GM18907 (cell line): Measurements from ENCODE around the gene DNAI4.
"Not testable (repeated sequence)": the region's sequence is repeated elsewhere in the genome, so short reads cannot be mapped to it uniquely, and the experiment has no call there.

Source experiments
- ATAC-seq: cut with Tn5 transposase; IDR thresholded peaks from one replicate; pipeline ENCODE4 v1.9.1; 2021; ENCODE audit warnings: mild to moderate bottlenecking, moderate library complexity; ENCODE audit not compliant: unreplicated experiment

The DNAI4 gene

GRCh38 chr1:66929146-66929688, 4.6 kb upstream of the DNAI4 start:
- ATAC-seq = no peak

GRCh38 chr1:66927528-66927927, 2.9 kb upstream of the DNAI4 start:
- ATAC-seq = no peak

GRCh38 chr1:66925944-66926343, 1.3 kb upstream of the DNAI4 start:
- no peak for ATAC-seq

- ATAC-seq = peak; percentile 2
Observed at GRCh38 chr1:66925558-66925910, 878 bp upstream of the DNAI4 start.

GRCh38 chr1:66920543-66920942, 4.1 kb downstream of the DNAI4 start:
- ATAC-seq = no peak

GRCh38 chr1:66919828-66920227, 4.8 kb downstream of the DNAI4 start:
- no peak for ATAC-seq

- no peak for ATAC-seq
Observed at GRCh38 chr1:66919063-66919462, 5.6 kb downstream of the DNAI4 start.

GRCh38 chr1:66917476-66917875, 7.2 kb downstream of the DNAI4 start:
- no peak for ATAC-seq

GRCh38 chr1:66916320-66916719, 8.3 kb downstream of the DNAI4 start:
- ATAC-seq = no peak

- not testable (repeated sequence) for ATAC-seq
Observed at GRCh38 chr1:66915203-66915602, 9.5 kb downstream of the DNAI4 start.

- ATAC-seq = no peak
Observed at GRCh38 chr1:66893712-66894111, 30.9 kb downstream of the DNAI4 start.

- ATAC-seq = no peak
Observed at GRCh38 chr1:66890621-66891020, 34.0 kb downstream of the DNAI4 start.

GRCh38 chr1:66889030-66889429, 35.6 kb downstream of the DNAI4 start:
- ATAC-seq = no peak

GRCh38 chr1:66876664-66877063, 48.0 kb downstream of the DNAI4 start:
- no peak for ATAC-seq

GRCh38 chr1:66873111-66873510, 51.5 kb downstream of the DNAI4 start:
- ATAC-seq = no peak

GRCh38 chr1:66872024-66872423, 52.6 kb downstream of the DNAI4 start:
- not testable (repeated sequence) for ATAC-seq

- no peak for ATAC-seq
Observed at GRCh38 chr1:66867501-66867900, 57.2 kb downstream of the DNAI4 start.

- ATAC-seq = no peak
Observed at GRCh38 chr1:66860529-66860928, 64.1 kb downstream of the DNAI4 start.

- ATAC-seq = no peak
Observed at GRCh38 chr1:66853379-66853778, 71.3 kb downstream of the DNAI4 start.

- no peak for ATAC-seq
Observed at GRCh38 chr1:66852870-66853269, 71.8 kb downstream of the DNAI4 start.

- ATAC-seq = no peak
Observed at GRCh38 chr1:66850989-66851388, 73.7 kb downstream of the DNAI4 start.

GRCh38 chr1:66848193-66848592, 76.5 kb downstream of the DNAI4 start:
- ATAC-seq = no peak

GRCh38 chr1:66840929-66841328, 83.7 kb downstream of the DNAI4 start:
- ATAC-seq = no peak

- ATAC-seq = no peak
Observed at GRCh38 chr1:66834926-66835325, 89.7 kb downstream of the DNAI4 start.
